ENCODE data around the gene CLIC4. TPM values are rescaled to one million over a fixed set of nuclear protein-coding genes. Genes with fewer than 3 reads are reported as not detected.

The CLIC4 gene
- total RNA-seq, 1 experiment from 2014 or later: 230 TPM

DNA sequence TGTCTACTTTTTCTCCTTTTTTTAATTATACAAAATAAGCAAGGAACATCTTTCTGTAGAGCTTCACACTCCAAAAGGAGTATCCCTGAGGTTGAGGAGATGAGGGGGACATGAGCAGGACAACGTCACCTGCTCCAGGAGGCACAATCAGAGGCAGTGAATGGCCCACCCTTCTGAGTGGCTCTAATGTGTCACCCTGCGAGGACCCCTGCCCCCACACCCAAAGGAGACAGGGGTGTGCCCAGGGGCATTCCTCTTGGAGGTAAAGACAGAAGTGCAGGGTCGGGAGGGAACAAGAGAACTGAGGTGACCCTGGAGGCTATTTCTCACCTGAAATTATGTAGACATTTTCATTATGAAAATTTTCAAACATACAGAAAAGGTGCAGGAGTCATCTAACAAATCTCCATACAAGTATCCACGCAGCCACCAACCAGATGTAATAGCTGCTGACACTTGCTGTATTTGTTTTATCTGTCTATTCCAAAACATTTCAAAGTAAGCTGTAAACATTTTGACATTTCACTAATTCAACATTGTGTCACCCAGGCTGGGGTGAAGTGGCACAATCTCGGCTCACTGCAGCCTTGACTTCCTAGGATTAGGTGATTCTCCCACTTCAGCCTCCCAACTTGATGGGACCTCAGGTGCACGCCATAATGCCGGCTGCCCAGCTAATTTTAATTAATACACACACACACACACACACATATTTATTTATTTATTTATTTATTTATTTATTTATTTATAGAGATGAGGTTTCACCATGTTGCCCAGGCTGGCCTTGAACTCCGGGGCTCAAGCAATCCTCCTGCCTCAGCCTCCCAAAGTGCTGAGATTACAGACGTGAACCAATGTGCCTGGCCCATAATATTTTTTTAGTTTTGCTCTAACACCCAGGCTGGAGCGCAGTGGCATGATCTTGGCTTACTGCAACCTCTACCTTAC is 114.1 kb downstream of the CLIC4 start:
- no peaks in the 10 kb centered on the region for H3K79me1 ChIP-seq (ENCODE audit: insufficient read depth, low read depth, low read length, poor library complexity, severe bottlenecking)
- DNase-seq: no peak
- no peak overlapping the region for H3K23ac ChIP-seq (ENCODE audit: insufficient read length, low read depth, low read length)
- Mint-ChIP-seq H3K27ac (no peak overlapping the region), H3K27me3 (ENCODE audit: low read depth) (peaks cover 2% of the 10 kb centered on the region), H3K4me3 (no peak overlapping the region), H3K4me1 (peaks cover 8 to 14% of the 10 kb centered on the region in 2 experiments), H3K36me3 (ENCODE audit: insufficient read depth in 1 of 3, low read depth in 3 of 3) (no peaks in the 10 kb centered on the region), H3K9me3 (no peaks in the 10 kb centered on the region; a peak in 1 of 5 replicates)
- no peak overlapping the region for H2BK20ac ChIP-seq (ENCODE audit: low read depth, low read length, poor library complexity, severe bottlenecking)
- no peaks in the 10 kb centered on the region for H3K23me2 ChIP-seq (ENCODE audit: insufficient read length, low read depth, low read length, poor library complexity, severe bottlenecking)
- no peak overlapping the region for H2BK120ac ChIP-seq (ENCODE audit: low read depth, low read length, poor library complexity, severe bottlenecking)
- H2BK5ac ChIP-seq (ENCODE audit: insufficient read length, low read length): no peak overlapping the region
- no peak overlapping the region for H3T11ph ChIP-seq (ENCODE audit: low read length)
- TF ChIP-seq, protein P1, sequence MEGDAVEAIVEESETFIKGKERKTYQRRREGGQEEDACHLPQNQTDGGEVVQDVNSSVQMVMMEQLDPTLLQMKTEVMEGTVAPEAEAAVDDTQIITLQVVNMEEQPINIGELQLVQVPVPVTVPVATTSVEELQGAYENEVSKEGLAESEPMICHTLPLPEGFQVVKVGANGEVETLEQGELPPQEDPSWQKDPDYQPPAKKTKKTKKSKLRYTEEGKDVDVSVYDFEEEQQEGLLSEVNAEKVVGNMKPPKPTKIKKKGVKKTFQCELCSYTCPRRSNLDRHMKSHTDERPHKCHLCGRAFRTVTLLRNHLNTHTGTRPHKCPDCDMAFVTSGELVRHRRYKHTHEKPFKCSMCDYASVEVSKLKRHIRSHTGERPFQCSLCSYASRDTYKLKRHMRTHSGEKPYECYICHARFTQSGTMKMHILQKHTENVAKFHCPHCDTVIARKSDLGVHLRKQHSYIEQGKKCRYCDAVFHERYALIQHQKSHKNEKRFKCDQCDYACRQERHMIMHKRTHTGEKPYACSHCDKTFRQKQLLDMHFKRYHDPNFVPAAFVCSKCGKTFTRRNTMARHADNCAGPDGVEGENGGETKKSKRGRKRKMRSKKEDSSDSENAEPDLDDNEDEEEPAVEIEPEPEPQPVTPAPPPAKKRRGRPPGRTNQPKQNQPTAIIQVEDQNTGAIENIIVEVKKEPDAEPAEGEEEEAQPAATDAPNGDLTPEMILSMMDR (conservative IDR thresholded peaks at IDR 0.05): no peak
- H3K56ac ChIP-seq (ENCODE audit: insufficient read length, low read depth, low read length): no peak overlapping the region
- H4K91ac ChIP-seq (ENCODE audit: insufficient read length, low read depth, low read length): no peak overlapping the region
- no peak overlapping the region for H3K4me2 ChIP-seq (ENCODE audit: insufficient read depth, insufficient read length, low read length)
- H3K4me1 ChIP-seq (ENCODE audit: insufficient read depth, low read length): no peaks in the 10 kb centered on the region
- no peak overlapping the region for H3K9ac ChIP-seq (ENCODE audit: extremely low read depth, insufficient read length, low read length)
- H4K8ac ChIP-seq (replicated peaks; ENCODE audit: insufficient read length, low read depth, low read length): no peak overlapping the region
- H3K27me3 ChIP-seq (ENCODE audit: insufficient read depth, low read length): no peaks in the 10 kb centered on the region
- H3K14ac ChIP-seq (ENCODE audit: insufficient read depth, low read length): no peak overlapping the region
- no peak overlapping the region for H3K18ac ChIP-seq (ENCODE audit: insufficient read length, low read depth, low read length)
- H3K4ac ChIP-seq (ENCODE audit: low read depth, low read length): no peak overlapping the region
- H4K5ac ChIP-seq (ENCODE audit: insufficient read length, low read depth, low read length): no peak overlapping the region
- no peak overlapping the region for H2BK12ac ChIP-seq (ENCODE audit: insufficient read length, low read depth, low read length)
- no CpG with 5 or more reads among the region's 10 CpGs for WGBS (ENCODE audit: extremely low coverage, insufficient read length, low lambda C conversion rate)
- H3K79me2 ChIP-seq (ENCODE audit: insufficient read depth, low read length): no peaks in the 10 kb centered on the region
- H4K20me1 ChIP-seq (ENCODE audit: control insufficient read depth, insufficient read depth, insufficient read length): no peaks in the 10 kb centered on the region
- H3K27ac ChIP-seq (ENCODE audit: insufficient read length, low read depth, low read length): no peak overlapping the region
- H2BK15ac ChIP-seq (ENCODE audit: low read depth, low read length): no peak overlapping the region
- no peak overlapping the region for H2AK5ac ChIP-seq (ENCODE audit: insufficient read length, low read length)
- H3K9me3 ChIP-seq (ENCODE audit: control insufficient read depth, low read depth, low read length): no peaks in the 10 kb centered on the region
- no peak overlapping the region for H2AFZ ChIP-seq (ENCODE audit: low read length)

Measured in H9 (cell line).